ENCODE data around the gene CEP85L. TPM values are rescaled to one million over a fixed set of nuclear protein-coding genes. Genes with fewer than 3 reads are reported as not detected.

Gene CEP85L
- total and polyA plus RNA-seq, 2 donors (not counting 1 experiment from before 2014, with no cell fraction given): 7.3 to 22.0 TPM

DNA sequence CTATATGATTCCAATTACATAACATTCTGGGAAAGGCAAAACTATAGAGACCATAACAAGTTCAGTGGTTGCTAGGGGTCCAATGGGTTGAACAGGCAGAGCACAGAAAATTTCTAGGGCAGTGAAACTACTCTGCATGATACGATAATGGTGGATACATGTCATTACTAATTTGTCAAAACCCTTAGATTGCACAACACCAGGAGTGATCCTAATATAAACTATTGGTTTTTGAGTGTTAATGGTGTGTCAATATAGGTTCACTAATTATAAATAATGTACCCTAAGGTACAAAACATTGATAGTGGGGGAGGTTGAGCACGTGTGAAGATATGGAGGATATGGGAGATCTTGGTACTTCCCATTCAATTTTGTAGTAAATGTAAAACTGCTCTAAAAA lies 145.7 kb downstream of the CEP85L start:
- no peak for TF ChIP-seq EZH2 (IDR thresholded peaks at IDR 0.05; ENCODE audit: low read length, missing control alignments)
- TF ChIP-seq, protein P1, sequence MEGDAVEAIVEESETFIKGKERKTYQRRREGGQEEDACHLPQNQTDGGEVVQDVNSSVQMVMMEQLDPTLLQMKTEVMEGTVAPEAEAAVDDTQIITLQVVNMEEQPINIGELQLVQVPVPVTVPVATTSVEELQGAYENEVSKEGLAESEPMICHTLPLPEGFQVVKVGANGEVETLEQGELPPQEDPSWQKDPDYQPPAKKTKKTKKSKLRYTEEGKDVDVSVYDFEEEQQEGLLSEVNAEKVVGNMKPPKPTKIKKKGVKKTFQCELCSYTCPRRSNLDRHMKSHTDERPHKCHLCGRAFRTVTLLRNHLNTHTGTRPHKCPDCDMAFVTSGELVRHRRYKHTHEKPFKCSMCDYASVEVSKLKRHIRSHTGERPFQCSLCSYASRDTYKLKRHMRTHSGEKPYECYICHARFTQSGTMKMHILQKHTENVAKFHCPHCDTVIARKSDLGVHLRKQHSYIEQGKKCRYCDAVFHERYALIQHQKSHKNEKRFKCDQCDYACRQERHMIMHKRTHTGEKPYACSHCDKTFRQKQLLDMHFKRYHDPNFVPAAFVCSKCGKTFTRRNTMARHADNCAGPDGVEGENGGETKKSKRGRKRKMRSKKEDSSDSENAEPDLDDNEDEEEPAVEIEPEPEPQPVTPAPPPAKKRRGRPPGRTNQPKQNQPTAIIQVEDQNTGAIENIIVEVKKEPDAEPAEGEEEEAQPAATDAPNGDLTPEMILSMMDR (conservative IDR thresholded peaks at IDR 0.05 in 1 of 2, IDR thresholded peaks at IDR 0.05 in 1 of 2; ENCODE audit: low read depth in 1 of 2, low read length in 2 of 2): no peak
- H3K4me2 ChIP-seq (ENCODE audit: extremely low read depth, insufficient read depth, low read length): no peak overlapping the region
- no peaks in the 10 kb centered on the region for H4K20me1 ChIP-seq (ENCODE audit: control insufficient read depth, extremely low read depth, insufficient read depth, low read length)
- H3K36me3 ChIP-seq (ENCODE audit: control insufficient read depth, insufficient read depth, low read length): no peaks in the 10 kb centered on the region
- no peak overlapping the region for H3K4me3 ChIP-seq (replicated peaks in 1 of 4; ENCODE audit: control extremely low read depth in 1 of 4, insufficient read depth in 1 of 4, low read depth in 3 of 4, low read length in 4 of 4)
- no peaks in the 10 kb centered on the region for H3K27me3 ChIP-seq (ENCODE audit: control insufficient read depth, insufficient read depth, low read length)
- no peak for DNase-seq (ENCODE audit: low read depth in 2 of 2)
- no peak overlapping the region for H2AFZ ChIP-seq (ENCODE audit: low read length)
- H3K79me2 ChIP-seq (ENCODE audit: control insufficient read depth, insufficient read depth, low read length): no peaks in the 10 kb centered on the region
- no peak overlapping the region for H3K27ac ChIP-seq (ENCODE audit: insufficient read depth, low read length)
- no peak overlapping the region for H3K9ac ChIP-seq (ENCODE audit: insufficient read depth, low read length)
- no peaks in the 10 kb centered on the region for H3K9me3 ChIP-seq (ENCODE audit: control insufficient read depth, insufficient read depth, low read depth, low read length)
- no peaks in the 10 kb centered on the region for H3K4me1 ChIP-seq (ENCODE audit: control insufficient read depth, extremely low read depth, insufficient read depth, low read length)

DNA sequence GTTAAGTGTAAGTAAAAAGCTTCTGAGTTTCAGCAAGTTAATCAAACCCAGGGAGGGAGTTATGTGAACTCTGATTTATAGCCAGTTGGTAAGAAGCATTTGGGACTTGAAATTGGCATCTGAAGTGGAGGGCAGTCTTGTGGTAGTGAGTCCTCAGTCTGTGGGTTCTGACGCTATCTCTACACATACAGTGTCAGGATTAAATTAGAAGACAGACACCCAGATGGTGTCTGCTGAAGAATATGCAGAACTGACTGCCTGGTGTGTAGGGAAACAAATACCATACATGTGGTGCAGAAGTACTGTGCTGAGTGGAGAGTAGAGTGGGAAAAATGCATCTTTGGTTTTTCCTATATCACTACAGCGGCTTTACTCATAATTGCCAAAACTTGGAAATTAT lies 146.8 kb downstream of the CEP85L start:
- Histone ChIP-seq H3K79me2 (ENCODE audit: control insufficient read depth, insufficient read depth, low read length) (no peaks in the 10 kb centered on the region), H2AFZ (ENCODE audit: low read length) (no peak overlapping the region), H3K36me3 (ENCODE audit: control insufficient read depth, insufficient read depth, low read length) (no peaks in the 10 kb centered on the region), H3K9ac (ENCODE audit: insufficient read depth, low read length) (no peak overlapping the region), H3K27ac (ENCODE audit: insufficient read depth, low read length) (no peak overlapping the region), H3K27me3 (ENCODE audit: control insufficient read depth, insufficient read depth, low read length) (no peaks in the 10 kb centered on the region), H3K9me3 (ENCODE audit: control insufficient read depth, insufficient read depth, low read depth, low read length) (no peaks in the 10 kb centered on the region), H3K4me3 (replicated peaks in 1 of 4; ENCODE audit: control extremely low read depth in 1 of 4, insufficient read depth in 1 of 4, low read depth in 3 of 4, low read length in 4 of 4) (no peak overlapping the region), H4K20me1 (ENCODE audit: control insufficient read depth, extremely low read depth, insufficient read depth, low read length) (no peaks in the 10 kb centered on the region), H3K4me1 (ENCODE audit: control insufficient read depth, extremely low read depth, insufficient read depth, low read length) (no peaks in the 10 kb centered on the region), H3K4me2 (ENCODE audit: extremely low read depth, insufficient read depth, low read length) (no peak overlapping the region)
- no peak for DNase-seq (ENCODE audit: low read depth in 2 of 2)
- no peak for TF ChIP-seq EZH2 (IDR thresholded peaks at IDR 0.05; ENCODE audit: low read length, missing control alignments)
- TF ChIP-seq, protein P1 (conservative IDR thresholded peaks at IDR 0.05 in 1 of 2, IDR thresholded peaks at IDR 0.05 in 1 of 2; ENCODE audit: low read depth in 1 of 2, low read length in 2 of 2): no peak

GRCh38 chr6:118502169-118502568 lies 149.2 kb downstream of the CEP85L start:
- no peak overlapping the region for H3K9ac ChIP-seq (ENCODE audit: insufficient read depth, low read length)
- H3K4me2 ChIP-seq (ENCODE audit: extremely low read depth, insufficient read depth, low read length): no peak overlapping the region
- H4K20me1 ChIP-seq (ENCODE audit: control insufficient read depth, extremely low read depth, insufficient read depth, low read length): no peaks in the 10 kb centered on the region
- no peaks in the 10 kb centered on the region for H3K4me1 ChIP-seq (ENCODE audit: control insufficient read depth, extremely low read depth, insufficient read depth, low read length)
- H3K27me3 ChIP-seq (ENCODE audit: control insufficient read depth, insufficient read depth, low read length): no peaks in the 10 kb centered on the region
- DNase-seq (ENCODE audit: low read depth in 2 of 2): no peak
- H3K4me3 ChIP-seq (replicated peaks in 1 of 4; ENCODE audit: control extremely low read depth in 1 of 4, insufficient read depth in 1 of 4, low read depth in 3 of 4, low read length in 4 of 4): no peak overlapping the region
- H3K27ac ChIP-seq (ENCODE audit: insufficient read depth, low read length): no peak overlapping the region
- H2AFZ ChIP-seq (ENCODE audit: low read length): no peak overlapping the region
- no peak for TF ChIP-seq EZH2 (IDR thresholded peaks at IDR 0.05; ENCODE audit: low read length, missing control alignments)
- TF ChIP-seq, protein P1 (conservative IDR thresholded peaks at IDR 0.05 in 1 of 2, IDR thresholded peaks at IDR 0.05 in 1 of 2; ENCODE audit: low read depth in 1 of 2, low read length in 2 of 2): no peak
- no peaks in the 10 kb centered on the region for H3K36me3 ChIP-seq (ENCODE audit: control insufficient read depth, insufficient read depth, low read length)
- no peaks in the 10 kb centered on the region for H3K79me2 ChIP-seq (ENCODE audit: control insufficient read depth, insufficient read depth, low read length)
- no peaks in the 10 kb centered on the region for H3K9me3 ChIP-seq (ENCODE audit: control insufficient read depth, insufficient read depth, low read depth, low read length)

All from fibroblast of lung (primary cell).